GM13976 (cell line): ENCODE results near the gene TMEM14A.
"Not testable (repeated sequence)": the region's sequence is repeated elsewhere in the genome, so short reads cannot be mapped to it uniquely, and the experiment has no call there.

Experiments used
- DNase-seq: peaks from one replicate; pipeline ENCODE4 v3.0.0; 2012; ENCODE audit warnings: low spot score
- in situ Hi-C: fragments of 300-500 bp; cut with MboI; formaldehyde crosslinking; loops from one replicate; pipeline ENCODE4 v1.12.0; 2022; ENCODE audit warnings: low sequenced_read_pairs, mixed read lengths, inconsistent platforms; ENCODE audit not compliant: unreplicated experiment
- TF ChIP-seq, protein P1 (sequence below): IDR thresholded peaks from 2 replicates; pipeline ENCODE4 v1.5.1; 2012; ENCODE audit warnings: borderline replicate concordance, mild to moderate bottlenecking; ENCODE audit not compliant: insufficient read depth; ENCODE audit errors: extremely low read depth, missing control alignments, control extremely low read depth

Gene TMEM14A

DNA sequence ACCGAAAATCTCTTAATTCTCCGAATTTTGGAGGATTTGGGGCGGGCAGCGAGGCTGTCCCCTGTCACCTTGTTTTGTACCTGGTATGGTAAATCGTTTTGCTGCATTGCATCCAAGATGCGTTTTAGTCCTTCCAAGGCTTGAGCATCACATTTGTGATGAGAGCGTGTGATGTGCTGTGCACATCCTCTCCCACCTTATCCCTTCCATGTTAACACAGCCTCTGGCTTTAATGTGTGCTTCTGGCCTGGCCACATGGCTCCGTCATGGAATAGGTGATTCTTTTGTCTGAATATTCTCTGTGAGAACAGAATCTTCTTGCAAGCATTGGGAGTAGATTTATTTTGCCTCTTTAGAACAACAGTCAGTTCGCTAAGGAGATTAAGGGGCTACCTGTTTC is 763 bp downstream of the TMEM14A start:
- TF ChIP-seq, protein P1, sequence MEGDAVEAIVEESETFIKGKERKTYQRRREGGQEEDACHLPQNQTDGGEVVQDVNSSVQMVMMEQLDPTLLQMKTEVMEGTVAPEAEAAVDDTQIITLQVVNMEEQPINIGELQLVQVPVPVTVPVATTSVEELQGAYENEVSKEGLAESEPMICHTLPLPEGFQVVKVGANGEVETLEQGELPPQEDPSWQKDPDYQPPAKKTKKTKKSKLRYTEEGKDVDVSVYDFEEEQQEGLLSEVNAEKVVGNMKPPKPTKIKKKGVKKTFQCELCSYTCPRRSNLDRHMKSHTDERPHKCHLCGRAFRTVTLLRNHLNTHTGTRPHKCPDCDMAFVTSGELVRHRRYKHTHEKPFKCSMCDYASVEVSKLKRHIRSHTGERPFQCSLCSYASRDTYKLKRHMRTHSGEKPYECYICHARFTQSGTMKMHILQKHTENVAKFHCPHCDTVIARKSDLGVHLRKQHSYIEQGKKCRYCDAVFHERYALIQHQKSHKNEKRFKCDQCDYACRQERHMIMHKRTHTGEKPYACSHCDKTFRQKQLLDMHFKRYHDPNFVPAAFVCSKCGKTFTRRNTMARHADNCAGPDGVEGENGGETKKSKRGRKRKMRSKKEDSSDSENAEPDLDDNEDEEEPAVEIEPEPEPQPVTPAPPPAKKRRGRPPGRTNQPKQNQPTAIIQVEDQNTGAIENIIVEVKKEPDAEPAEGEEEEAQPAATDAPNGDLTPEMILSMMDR = no peak
- in situ Hi-C loops = no loop called here
- no peak for DNase-seq

DNA sequence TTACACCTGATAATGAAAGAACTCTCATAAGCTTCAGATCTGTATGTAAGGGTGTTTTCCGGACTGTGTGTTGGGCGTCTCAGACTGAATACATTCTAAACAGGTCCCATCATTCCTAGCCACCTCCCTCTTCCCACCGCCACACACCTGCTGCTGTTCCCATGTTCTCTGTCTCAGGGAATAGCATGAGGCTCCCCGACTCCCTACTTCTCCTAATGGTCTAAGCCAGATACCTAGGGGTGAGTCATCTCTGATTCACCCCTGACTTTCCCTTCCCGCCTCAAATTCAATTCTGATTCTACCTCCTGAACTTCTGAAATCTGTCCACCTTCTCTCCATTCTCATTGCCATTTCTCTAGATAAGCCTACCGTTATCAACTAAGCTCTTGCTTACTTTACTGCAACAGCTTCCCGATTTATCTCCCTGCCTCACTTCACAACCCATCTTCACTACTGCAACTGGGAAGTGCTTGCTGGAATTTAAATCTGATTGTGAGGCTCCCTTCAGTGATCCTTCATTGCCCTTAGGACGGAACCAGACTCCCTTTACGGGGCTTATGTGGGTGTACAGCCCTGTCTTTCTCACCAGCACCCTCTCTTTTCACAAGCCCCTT is 1.6 kb downstream of the TMEM14A start:
- TF ChIP-seq, protein P1 = no peak
- no peak for DNase-seq
- in situ Hi-C loops = no loop called here

GRCh38 chr6:52674666-52675065 is 3.8 kb downstream of the TMEM14A start:
- DNase-seq = no peak
- TF ChIP-seq, protein P1 = no peak
- in situ Hi-C loops = no loop called here

GRCh38 chr6:52675372-52675771 is 4.5 kb downstream of the TMEM14A start:
- DNase-seq = no peak
- TF ChIP-seq, protein P1 = no peak
- in situ Hi-C loops = no loop called here

GRCh38 chr6:52676631-52677030 is 5.7 kb downstream of the TMEM14A start:
- in situ Hi-C loops, DNase-seq: not testable (repeated sequence)

DNA sequence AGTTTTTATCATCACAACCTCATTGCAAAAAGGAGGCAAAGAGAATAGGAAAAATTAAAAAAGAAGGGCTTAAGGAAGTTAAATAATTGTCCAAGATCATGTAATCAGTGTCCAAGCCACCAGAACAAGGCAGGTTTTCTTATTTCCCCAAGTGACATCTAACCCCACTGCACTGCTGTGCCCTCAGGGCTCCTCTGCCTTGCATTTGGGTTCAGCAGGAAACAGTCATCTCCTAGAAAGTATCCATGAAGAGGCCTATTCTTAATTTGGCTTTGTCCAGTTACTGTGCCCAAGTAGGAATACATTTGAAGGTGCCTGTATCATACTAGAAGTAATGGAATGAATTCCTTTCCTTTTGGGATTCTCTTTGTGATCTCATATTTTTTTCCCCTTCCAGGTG is 10.5 kb downstream of the TMEM14A start:
- in situ Hi-C loops = no loop called here
- no peak for DNase-seq
- TF ChIP-seq, protein P1 = no peak

- TF ChIP-seq, protein P1 = no peak
- no peak for DNase-seq
- in situ Hi-C loops = no loop called here
These were observed 16.2 kb downstream of the TMEM14A start for GRCh38 chr6:52686878-52687699.
